LHCN-M2 (cell line): ENCODE data around the gene FAM107B. TPM values are rescaled to one million over a fixed set of nuclear protein-coding genes. Genes with fewer than 3 reads are reported as not detected.

ENCODE experiments used
- DNase-seq: peaks from one replicate; pipeline ENCODE4 v3.0.0-alpha.2; 2012; ENCODE audit warnings: low read depth
- total RNA-seq: library from RNA; depleted of rRNA; stranded (reverse); fragments of >200 nt; gene quantifications from 2 replicates; pipeline ENCODE4 v1.2.3, GENCODE V29; 2014

Gene FAM107B
- total RNA-seq, 1 experiment from 2014 or later: 8.6 TPM

- DNase-seq: no peak
Observed at GRCh38 chr10:14583252-14583651, 191.4 kb downstream of the FAM107B start.

DNA sequence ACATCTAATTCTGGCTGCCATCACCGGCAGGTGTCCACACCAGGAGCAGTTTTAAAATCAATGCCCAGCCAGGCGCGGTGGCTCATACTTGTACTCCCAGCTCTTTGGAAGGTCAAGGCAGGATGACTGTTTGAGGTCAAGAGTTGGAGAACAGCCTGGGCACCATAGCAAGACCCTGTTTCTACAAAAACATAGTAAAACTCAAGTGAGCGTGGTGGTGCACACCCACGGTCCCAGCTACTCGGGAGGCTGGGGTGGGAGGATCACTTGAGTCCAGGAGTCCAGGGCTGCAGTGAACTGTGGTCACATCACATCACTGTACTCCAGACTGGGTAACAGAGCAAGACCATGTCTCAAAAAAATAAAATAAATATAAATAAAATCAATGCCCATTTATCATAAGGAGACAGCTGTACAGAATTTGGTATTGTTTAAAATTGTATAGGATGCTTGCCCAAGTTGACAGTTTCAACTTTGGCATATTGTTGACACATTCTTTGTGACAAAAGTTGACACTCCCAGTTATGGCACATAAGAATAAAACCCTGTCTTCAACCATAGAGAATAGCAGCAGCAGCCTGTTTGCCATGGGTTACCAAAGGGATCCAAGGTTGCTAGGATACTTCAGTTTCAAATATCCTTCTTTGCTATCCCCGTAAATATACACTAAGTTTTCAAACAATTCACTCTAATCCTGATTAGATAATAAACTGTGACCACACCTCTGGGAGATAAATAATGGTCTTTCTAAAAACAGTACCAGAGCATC lies 193.0 kb downstream of the FAM107B start:
- DNase-seq: no peak

DNA sequence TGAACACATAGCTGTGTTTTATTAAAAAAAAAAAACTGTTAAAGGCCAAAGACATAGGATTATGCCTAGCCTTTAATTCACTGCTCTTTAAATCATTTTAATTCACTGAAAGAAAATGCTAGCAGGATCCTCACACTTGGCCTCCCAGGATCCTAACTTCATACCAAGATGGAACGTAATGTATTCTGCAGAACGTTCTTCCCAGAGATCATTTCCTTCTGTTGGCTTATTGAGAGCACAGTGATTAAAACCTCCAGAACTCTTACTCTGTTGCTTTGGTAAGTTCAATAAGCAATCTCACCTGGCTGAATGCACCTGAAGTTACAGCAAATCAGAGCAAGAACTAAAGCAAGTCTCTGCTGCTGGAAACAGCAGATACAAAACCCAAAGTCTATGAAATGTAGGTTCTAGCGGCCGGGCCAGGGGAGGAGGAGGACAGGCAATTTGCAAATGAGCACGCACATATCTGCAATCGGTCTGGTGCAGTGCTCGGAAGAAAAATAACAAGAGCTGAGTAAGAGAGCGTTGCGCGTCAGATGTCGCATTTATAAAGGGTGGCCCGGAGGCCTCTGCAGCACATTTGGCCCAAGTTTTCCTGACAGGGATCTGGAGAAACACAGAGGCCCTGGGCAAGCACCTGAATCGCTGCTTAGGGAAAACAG lies 193.9 kb downstream of the FAM107B start:
- DNase-seq: no peak

- no peak for DNase-seq
Observed at GRCh38 chr10:14579405-14579804, 195.3 kb downstream of the FAM107B start.

- DNase-seq: no peak
Observed at GRCh38 chr10:14578060-14578952, 196.4 kb downstream of the FAM107B start.

DNA sequence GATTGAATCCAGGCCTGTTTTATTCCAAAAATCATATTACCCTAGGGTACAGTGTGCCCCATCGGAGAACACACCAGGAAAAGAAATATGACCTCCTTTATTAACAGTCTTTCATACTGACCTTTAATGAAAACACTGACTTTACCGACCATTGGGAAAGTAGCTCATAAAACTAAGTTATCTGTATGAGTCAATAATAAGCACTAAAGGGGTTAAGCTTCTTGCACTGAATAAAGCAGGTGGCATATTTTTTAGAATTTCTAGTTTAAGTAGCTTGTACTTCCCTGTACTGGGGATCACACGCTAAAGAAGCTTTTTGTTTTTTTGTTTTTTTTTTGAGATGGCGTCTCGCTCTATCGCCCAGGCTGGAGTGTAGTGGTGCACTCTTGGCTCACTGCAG lies 199.8 kb downstream of the FAM107B start:
- DNase-seq: no peak

DNA sequence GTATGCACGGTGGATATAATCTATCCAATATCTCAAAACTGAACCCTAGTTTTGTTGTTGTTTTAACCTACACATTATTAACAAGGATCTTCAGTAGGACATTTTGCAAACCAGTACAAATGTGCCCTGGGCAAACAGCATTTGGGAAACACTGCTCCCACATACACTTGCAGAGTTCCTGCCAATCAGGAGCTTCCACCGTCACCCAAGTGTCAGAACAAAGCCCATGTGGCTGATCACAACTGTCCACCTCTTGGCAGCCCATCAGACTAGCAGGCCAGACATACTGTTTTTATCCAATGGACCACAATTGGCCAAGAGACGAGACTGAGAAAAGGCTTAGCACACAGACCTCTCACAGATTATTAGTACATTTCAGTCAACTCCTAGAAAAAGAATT lies 200.4 kb downstream of the FAM107B start:
- no peak for DNase-seq

GRCh38 chr10:14573666-14574261 lies 200.9 kb downstream of the FAM107B start:
- DNase-seq: peak; percentile 83

DNA sequence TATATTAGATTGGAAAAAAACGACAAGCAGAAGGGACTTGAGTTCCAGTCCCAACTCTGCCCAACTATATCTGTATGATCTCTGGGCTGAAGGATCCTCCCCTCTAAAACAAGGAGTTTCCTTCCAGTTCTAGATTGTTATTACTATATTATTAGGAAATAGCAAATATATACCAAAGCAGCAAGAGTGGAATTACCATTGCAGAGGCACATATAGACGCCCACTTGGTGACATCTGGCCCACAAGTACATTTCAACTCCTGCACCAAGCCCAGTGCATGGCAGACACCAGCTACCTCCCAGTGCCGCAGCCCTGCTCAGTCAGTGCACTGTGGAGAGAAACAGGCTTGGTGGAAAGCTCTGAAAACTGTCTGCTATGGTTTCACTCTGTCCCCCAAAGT lies 201.9 kb downstream of the FAM107B start:
- DNase-seq: no peak

DNA sequence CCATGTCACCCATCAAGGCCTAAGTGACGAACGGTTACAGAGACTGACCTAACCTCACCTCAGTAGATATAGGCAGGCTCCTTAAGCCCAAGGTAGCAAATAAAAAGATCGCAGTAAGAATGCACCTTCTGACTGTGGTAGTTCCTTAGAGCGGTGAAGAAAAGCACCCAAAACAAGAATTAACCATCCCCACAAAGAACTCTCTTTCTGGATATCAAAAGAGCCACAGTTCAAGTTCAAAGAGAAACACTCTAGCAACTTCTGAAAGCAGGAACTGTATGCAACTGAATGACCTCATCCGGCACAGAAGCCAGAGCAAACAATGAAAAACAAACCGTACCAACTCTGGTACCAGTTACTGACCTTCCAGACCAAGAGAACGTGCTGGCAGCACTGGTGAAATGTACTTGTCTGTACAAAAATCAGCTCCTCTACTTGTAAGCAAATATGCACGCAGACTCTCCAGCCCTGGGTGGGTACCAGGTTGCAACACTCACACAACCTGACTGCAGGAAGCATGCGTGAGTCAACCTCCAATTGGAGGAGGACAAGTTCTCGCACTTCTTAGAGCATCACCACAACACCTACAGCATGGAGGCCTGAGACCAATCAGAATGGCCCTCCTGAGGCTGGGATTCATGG lies 202.7 kb downstream of the FAM107B start:
- DNase-seq: peak; percentile 16

- no peak for DNase-seq
Observed at GRCh38 chr10:14570800-14571199, 203.9 kb downstream of the FAM107B start.

DNA sequence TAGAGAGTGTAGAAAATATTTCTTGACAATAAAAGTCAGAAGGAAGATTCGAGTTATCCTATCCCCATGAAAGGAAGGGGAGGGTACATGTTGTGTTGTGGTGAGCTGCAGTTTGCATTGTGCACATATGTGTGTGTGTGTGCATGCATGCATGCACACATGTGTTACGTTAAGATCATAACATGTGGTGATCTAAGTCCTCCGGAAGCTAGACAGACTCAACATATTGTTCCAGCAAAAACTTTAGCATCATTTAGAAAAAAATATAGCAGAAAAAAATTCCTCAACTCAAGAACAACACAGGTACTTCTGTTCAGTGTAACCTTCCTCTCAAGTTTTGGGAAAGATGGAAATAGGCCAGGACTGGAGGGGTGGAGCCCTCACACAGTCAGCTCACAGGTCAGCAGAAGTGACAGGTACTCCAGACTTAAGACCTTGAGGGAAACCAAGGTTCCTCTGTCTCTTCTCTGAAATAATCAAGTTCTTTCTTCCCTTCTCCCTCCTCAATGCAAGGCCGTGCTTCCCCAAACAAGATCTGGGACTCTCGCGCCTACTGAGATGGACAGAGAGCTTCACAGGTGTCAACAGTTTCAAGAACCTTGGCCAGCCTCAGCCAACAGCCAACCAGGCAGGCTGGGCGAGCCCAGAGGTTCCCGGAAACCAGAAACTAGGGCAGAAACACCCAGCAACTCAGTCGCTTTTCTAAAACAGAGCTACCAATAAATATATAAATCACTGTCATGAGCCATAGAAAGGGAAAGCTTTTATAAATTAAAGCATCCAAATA lies 205.2 kb downstream of the FAM107B start:
- no peak for DNase-seq

- no peak for DNase-seq
Observed at GRCh38 chr10:14567421-14567820, 207.3 kb downstream of the FAM107B start.

- DNase-seq: no peak
Observed at GRCh38 chr10:14566498-14566897, 208.2 kb downstream of the FAM107B start.

DNA sequence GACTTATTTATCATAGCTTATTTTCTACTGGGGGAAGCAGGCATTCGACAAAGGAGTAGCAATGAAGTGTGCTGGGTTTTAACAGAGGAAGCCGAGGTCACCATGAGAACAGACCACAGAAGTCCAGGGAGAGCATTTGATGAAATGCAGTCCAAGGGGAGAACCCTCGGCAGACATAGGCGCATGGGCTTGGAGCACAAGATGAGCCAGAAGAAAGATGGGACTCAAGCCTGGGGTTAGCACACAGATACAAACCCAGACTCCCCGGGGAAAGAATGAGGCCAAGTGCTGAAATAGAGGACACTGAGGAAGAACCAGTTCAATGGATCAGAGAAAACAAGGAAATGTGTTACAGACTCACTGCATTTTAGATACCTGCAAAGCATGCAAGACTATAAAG lies 209.5 kb downstream of the FAM107B start:
- DNase-seq: no peak

DNA sequence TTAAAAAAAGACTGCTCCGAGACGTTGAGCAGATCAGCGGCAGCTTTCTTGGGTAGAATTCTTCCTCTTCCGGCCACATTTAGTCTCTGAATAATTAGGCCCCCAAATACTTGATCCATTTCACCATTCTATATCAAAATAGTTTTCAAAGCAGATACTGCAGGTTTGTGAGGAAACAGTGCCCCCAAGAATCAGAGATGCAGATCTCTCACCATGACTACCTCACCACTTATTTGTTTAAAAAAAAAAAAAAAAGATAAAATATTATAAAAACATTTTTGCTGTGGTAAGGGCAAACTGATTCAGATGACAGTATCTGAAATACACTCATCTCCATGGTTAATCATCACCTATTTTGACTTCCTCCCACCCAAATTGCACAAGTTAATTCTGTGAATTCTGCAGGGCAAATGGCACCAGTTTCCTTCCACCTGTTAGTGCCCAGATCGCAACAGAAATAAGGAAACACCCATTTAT lies 210.4 kb downstream of the FAM107B start:
- DNase-seq: peak; percentile 29

DNA sequence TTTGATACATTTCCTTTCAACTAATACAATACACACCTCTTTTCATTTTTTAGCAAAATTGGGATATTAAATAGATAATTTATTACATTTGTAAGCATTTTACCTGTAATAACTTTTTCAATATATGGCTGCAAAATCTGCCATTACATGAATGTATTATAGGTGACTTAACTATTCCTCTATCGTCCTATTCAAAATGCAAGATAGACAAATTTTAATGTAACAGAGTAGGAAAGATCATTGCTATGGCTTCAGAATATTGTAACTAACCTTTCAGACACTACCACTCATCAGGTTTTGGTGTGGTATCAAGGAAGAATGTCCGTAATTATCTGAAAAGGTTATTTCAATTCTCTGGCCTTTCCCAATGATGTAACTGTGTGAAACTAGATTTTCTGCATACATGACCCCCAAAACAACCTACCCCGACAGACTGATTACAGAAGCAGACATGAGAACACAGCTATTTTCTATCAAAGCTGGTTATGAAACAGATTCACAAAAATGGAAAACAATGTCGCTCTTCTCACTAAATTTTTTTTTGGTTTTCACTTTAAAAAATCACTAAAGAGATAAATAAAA lies 211.2 kb downstream of the FAM107B start:
- no peak for DNase-seq

- DNase-seq: no peak
Observed at GRCh38 chr10:14563076-14563336, 211.7 kb downstream of the FAM107B start.

DNA sequence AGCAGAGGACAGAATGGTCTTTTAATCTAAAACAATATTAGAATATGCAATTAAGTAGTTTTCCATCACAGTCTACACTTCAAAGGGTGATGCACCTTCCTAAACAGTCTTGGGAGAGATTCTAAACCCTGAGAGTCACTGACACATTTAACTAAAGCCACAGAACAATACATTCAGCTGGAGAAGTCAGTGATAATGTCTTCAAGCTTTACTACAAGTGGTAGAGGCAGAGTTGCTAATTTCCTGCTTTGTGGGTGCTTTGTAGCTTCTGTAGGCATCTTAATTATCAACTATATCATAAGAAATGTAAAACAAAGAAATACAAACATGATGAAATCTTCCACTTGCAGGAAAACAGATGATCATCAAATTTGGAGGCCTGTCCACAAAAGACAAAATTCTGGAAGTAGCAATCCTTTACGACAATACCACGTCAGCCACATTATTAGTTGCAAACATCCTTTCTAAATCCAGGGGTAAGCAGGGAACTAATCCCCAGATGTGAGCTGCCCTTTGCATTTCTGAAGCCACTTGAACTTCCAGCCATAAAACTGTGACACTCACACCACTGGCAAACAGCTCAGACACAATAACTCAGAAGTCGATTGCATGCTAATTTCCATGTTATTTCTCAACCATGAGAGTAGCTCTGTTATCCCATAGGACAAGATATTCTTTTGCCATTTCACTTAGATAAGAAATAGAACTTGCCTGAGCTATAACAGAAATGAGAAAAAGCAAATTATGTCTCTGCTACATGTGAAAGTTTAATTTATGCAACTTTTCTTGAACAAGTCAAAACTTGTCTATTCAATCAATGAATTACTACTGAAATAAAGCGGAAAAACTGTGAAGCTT lies 212.2 kb downstream of the FAM107B start:
- no peak for DNase-seq
